MM.1S (cell line): ENCODE measurements around the gene RASGRF2.

Experiments used
- DNase-seq: peaks from one replicate; pipeline ENCODE4 v3.0.0-alpha.2; 2015
- H2AFZ ChIP-seq: fragments of 300-600 bp; sonication (generic); 2 replicates; pipeline ENCODE4 v1.6.0; 2016; ENCODE audit warnings: antibody characterized with exemption, low read length
- H3F3A ChIP-seq: fragments of 300-600 bp; sonication (generic); 2 replicates; pipeline ENCODE4 v1.6.1; 2016; ENCODE audit warnings: mild to moderate bottlenecking, antibody characterized with exemption, low read length, moderate library complexity, mixed read lengths; ENCODE audit not compliant: insufficient read depth
- H3K27ac ChIP-seq: fragments of 300-600 bp; sonication (generic); 2 replicates; pipeline ENCODE4 v1.5.1; 2016; ENCODE audit warnings: mild to moderate bottlenecking, low read length
- H3K27me3 ChIP-seq: fragments of 300-600 bp; sonication (generic); replicated peaks from 2 replicates; pipeline ENCODE4 v1.6.0; 2016; ENCODE audit warnings: low read length; ENCODE audit not compliant: insufficient read depth
- H3K36me3 ChIP-seq: fragments of 300-600 bp; sonication (generic); replicated peaks from 2 replicates; pipeline ENCODE4 v1.6.1; 2016; ENCODE audit warnings: mild to moderate bottlenecking, low read length, mixed read lengths; ENCODE audit not compliant: insufficient read depth
- H3K4me1 ChIP-seq: fragments of 300-600 bp; sonication (generic); 2 replicates; pipeline ENCODE4 v1.6.1; 2016; ENCODE audit warnings: low read length, mixed read lengths
- H3K4me2 ChIP-seq: fragments of 300-600 bp; sonication (generic); 2 replicates; pipeline ENCODE4 v1.6.0; 2016; ENCODE audit warnings: low read depth, low read length
- H3K4me3 ChIP-seq: fragments of 300-600 bp; sonication (generic); 2 replicates; pipeline ENCODE4 v1.5.1; 2016; ENCODE audit warnings: low read length, mixed read lengths
- H3K79me2 ChIP-seq: fragments of 300-600 bp; sonication (generic); 2 replicates; pipeline ENCODE4 v1.6.1; 2016; ENCODE audit warnings: mixed run types, low read length, mixed read lengths
- H3K9ac ChIP-seq: fragments of 300-600 bp; sonication (generic); 2 replicates; pipeline ENCODE4 v1.6.1; 2016; ENCODE audit warnings: low read length, mixed read lengths
- H3K9me2 ChIP-seq: fragments of 300-600 bp; sonication (generic); replicated peaks from 2 replicates; pipeline ENCODE4 v1.6.1; 2016; ENCODE audit warnings: mild to moderate bottlenecking, low read length, mixed read lengths; ENCODE audit not compliant: insufficient read depth
- H3K9me3 ChIP-seq: fragments of 300-600 bp; sonication (generic); replicated peaks from 2 replicates; pipeline ENCODE4 v1.6.1; 2016; ENCODE audit warnings: mild to moderate bottlenecking, low read length, mixed read lengths; ENCODE audit not compliant: insufficient read depth
- H4K20me1 ChIP-seq: fragments of 300-600 bp; sonication (generic); 2 replicates; pipeline ENCODE4 v1.6.1; 2016; ENCODE audit warnings: mild to moderate bottlenecking, low read length, moderate library complexity, mixed read lengths; ENCODE audit not compliant: insufficient read depth
- EZH2 ChIP-seq: fragments of 300-600 bp; sonication (generic); optimal IDR thresholded peaks from 2 replicates; pipeline ENCODE3; 2017; ENCODE audit warnings: low read depth, mild to moderate bottlenecking, antibody characterized with exemption, low read length, mixed read lengths
- EZH2phosphoT487 ChIP-seq: fragments of 300-600 bp; sonication (generic); IDR thresholded peaks from 2 replicates; pipeline ENCODE4 v1.6.1; 2018; ENCODE audit warnings: antibody characterized with exemption, low read length
- TF ChIP-seq, protein P1 (sequence below): fragments of 300-600 bp; sonication (generic); IDR thresholded peaks from 2 replicates; pipeline ENCODE4 v1.5.1; 2016; ENCODE audit warnings: antibody characterized with exemption, low read length, mixed read lengths

RASGRF2 gene

DNA sequence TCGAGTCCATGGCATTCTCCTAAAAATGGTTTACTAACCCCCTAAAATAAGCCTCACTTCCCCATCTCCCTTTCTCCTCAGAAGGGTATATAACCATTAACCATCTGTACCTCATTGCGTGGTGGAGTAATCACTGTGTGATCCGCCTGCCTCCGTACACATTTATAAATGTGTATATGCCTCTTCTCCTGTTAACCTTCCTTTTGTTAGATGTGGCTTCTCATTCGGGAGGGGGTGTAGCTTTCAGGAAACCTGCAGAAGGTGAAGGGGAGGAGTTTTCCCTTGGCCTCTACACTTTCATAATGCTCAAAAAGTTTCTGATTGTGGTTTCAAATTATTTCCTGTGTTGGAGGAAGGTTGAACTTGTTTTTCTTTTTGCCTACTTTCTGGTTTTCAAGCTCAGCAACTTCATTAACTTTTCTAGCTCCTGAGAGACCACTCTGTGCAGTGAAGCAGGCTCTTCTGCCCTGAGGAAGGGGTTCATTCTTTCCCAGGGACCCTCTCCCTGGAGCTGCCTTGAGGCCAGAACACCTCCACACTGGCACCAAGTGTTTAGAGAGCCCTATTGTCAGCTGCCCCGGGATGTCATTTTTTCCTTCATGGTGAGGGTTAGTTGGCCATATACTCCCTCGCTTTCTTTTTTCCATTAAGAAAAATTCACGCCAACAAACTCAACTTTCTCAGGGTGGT is 46.9 kb downstream of the RASGRF2 start:
- Histone ChIP-seq H3K27me3 (peaks cover 30% of the 10 kb centered on the region), H3K36me3 (no peaks in the 10 kb centered on the region), H3K4me1 (peaks cover 20% of the 10 kb centered on the region), H3K9me2 (no peaks in the 10 kb centered on the region), H3K27ac (no peak overlapping the region), H3F3A (peaks cover 9% of the 10 kb centered on the region), H3K4me3 (peak overlapping the region; percentile 15; the same call in 1 of the 2 replicates), H4K20me1 (no peaks in the 10 kb centered on the region), H2AFZ (no peak overlapping the region), H3K9ac (no peak overlapping the region), H3K4me2 (peak overlapping the region; percentile 61), H3K79me2 (no peaks in the 10 kb centered on the region), H3K9me3 (no peaks in the 10 kb centered on the region)
- TF ChIP-seq EZH2: no peak
- TF ChIP-seq, protein P1, sequence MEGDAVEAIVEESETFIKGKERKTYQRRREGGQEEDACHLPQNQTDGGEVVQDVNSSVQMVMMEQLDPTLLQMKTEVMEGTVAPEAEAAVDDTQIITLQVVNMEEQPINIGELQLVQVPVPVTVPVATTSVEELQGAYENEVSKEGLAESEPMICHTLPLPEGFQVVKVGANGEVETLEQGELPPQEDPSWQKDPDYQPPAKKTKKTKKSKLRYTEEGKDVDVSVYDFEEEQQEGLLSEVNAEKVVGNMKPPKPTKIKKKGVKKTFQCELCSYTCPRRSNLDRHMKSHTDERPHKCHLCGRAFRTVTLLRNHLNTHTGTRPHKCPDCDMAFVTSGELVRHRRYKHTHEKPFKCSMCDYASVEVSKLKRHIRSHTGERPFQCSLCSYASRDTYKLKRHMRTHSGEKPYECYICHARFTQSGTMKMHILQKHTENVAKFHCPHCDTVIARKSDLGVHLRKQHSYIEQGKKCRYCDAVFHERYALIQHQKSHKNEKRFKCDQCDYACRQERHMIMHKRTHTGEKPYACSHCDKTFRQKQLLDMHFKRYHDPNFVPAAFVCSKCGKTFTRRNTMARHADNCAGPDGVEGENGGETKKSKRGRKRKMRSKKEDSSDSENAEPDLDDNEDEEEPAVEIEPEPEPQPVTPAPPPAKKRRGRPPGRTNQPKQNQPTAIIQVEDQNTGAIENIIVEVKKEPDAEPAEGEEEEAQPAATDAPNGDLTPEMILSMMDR: no peak
- no peak for TF ChIP-seq EZH2phosphoT487
- DNase-seq: peak; percentile 85

DNA sequence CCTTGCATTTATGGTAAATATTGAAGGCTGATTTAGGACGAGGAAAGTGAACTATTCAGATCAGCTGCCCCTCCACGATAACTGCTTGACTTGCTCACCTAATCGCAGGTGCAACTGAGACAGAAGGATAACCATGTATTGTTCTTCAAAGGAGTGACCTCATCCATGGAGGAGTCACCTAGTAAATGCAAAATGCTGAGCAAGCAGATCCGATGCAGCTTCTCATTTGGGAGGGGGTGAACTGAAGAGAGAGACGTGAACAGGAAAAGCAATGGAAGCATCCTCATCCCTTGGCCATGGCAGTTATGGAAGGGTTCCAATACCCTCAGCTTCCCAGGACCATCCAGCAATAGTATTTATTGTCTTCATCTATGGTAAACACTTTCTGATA is 47.5 kb downstream of the RASGRF2 start:
- Histone ChIP-seq H3K9ac (no peak overlapping the region), H3K36me3 (no peaks in the 10 kb centered on the region), H3K27me3 (peaks cover 30% of the 10 kb centered on the region), H3K9me2 (no peaks in the 10 kb centered on the region), H4K20me1 (no peaks in the 10 kb centered on the region), H3K27ac (no peak overlapping the region), H2AFZ (no peak overlapping the region), H3K9me3 (no peaks in the 10 kb centered on the region), H3K79me2 (no peaks in the 10 kb centered on the region), H3K4me2 (peak overlapping the region; percentile 61), H3F3A (peaks cover 9% of the 10 kb centered on the region), H3K4me3 (peak overlapping the region; percentile 15; the same call in 1 of the 2 replicates), H3K4me1 (peaks cover 20% of the 10 kb centered on the region)
- TF ChIP-seq EZH2phosphoT487 (no peak), EZH2 (no peak)
- TF ChIP-seq, protein P1: no peak
- no peak for DNase-seq

DNA sequence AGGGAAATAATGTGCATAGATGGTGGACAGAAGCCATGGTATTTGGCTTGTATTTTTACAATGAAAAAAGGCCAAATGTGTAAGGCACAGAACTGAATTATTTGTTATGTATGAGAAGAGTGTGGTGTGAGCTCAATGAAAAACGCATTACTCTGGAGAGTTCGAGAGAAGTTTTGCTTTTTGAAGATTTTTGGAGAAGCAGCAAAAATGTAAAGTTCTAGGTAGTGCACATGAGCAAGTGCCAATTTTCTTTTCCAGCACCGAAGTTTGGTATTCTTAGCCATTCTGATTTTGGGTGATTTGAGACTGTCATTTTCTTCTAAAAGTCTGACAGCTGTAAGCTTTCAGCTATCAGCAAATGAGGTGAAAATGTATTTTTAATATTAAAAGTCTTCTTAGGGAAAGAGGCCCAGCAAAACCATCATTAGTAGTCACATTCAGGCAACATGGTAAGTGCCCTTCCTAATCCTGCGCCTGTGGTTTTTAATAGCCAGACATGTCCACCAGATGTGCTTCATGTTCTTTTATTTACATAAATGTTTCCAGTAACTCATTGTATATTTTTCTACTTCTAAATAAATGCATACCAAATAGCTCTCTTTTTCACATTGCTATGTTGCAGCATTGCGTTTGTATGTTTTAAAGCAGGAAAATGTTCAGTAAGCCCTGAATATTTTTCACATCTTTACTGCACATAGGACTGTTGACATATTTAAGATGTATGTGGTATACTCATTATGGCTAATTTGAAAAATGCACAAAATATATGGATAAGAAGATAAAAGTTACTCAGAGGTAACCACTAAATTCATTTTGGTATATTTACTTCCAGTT is 50.4 kb downstream of the RASGRF2 start:
- H3K27me3 ChIP-seq: peaks cover 11% of the 10 kb centered on the region
- no peak for TF ChIP-seq EZH2
- TF ChIP-seq, protein P1: no peak
- peaks cover 20% of the 10 kb centered on the region for H3K4me1 ChIP-seq
- H3K4me2 ChIP-seq: no peak overlapping the region
- H3K27ac ChIP-seq: no peak overlapping the region
- no peaks in the 10 kb centered on the region for H3K36me3 ChIP-seq
- H3K9me2 ChIP-seq: no peaks in the 10 kb centered on the region
- no peaks in the 10 kb centered on the region for H3K79me2 ChIP-seq
- H3F3A ChIP-seq: peaks cover 9% of the 10 kb centered on the region
- H3K4me3 ChIP-seq: no peak overlapping the region
- H2AFZ ChIP-seq: no peak overlapping the region
- no peak for DNase-seq
- no peaks in the 10 kb centered on the region for H3K9me3 ChIP-seq
- H4K20me1 ChIP-seq: no peaks in the 10 kb centered on the region
- H3K9ac ChIP-seq: no peak overlapping the region
